ENCODE results near the gene PRSS23. TPM values are rescaled to one million over a fixed set of nuclear protein-coding genes. Genes with fewer than 3 reads are reported as not detected.

Gene PRSS23
- total RNA-seq, 1 experiment from 2014 or later: 3.8 TPM

- RAD21 ChIA-PET (ENCODE audit: low non-redundant PET in 1 of 2, low total read pairs in 2 of 2, uncharacterized antibody in 2 of 2, unreplicated experiment in 2 of 2): no interaction called here
- H3K36me3 ChIP-seq (ENCODE audit: control insufficient read depth in 1 of 2, insufficient read depth in 2 of 2, low read length in 2 of 2): no peaks in the 10 kb centered on the region
- no peaks in the 10 kb centered on the region for H4K20me1 ChIP-seq (ENCODE audit: insufficient read depth)
- H3K27ac ChIP-seq (ENCODE audit: low read depth, low read length): no peak overlapping the region
- intact Hi-C loops (cut with micrococcal nuclease): no loop called here
- peaks cover 4 to 7% of the 10 kb centered on the region in 2 experiments; a peak in 2 of 4 replicates for H3K4me1 ChIP-seq (ENCODE audit: control insufficient read depth in 1 of 2, insufficient read depth in 2 of 2, low read length in 2 of 2)
- H3K9me2 ChIP-seq (ENCODE audit: insufficient read depth): no peaks in the 10 kb centered on the region
- CTCF ChIA-PET: no interaction called here
- no peak overlapping the region for H3K9ac ChIP-seq (ENCODE audit: low read length)
- H2AFZ ChIP-seq (ENCODE audit: low read depth, low read length, poor library complexity, severe bottlenecking): no peak overlapping the region
- BruUV-seq (replicated peaks): no TSS peak
- TF ChIP-seq ATF3 (IDR thresholded peaks at IDR 0.05) (no peak), CEBPB (IDR thresholded peaks at IDR 0.05; ENCODE audit: low read depth) (no peak), FOSL1 (IDR thresholded peaks at IDR 0.05; ENCODE audit: low read depth) (no peak), CBX3 (IDR thresholded peaks at IDR 0.05; ENCODE audit: low read depth) (no peak), SP1 (IDR thresholded peaks at IDR 0.05; ENCODE audit: low read depth) (no peak), EGR1 (IDR thresholded peaks at IDR 0.05; ENCODE audit: low read depth) (no peak), SIN3A (IDR thresholded peaks at IDR 0.05; ENCODE audit: low read depth) (no peak)
- no peak for DNase-seq (ENCODE audit: low read depth, low spot score)
- H3K79me2 ChIP-seq (ENCODE audit: insufficient read depth, low read length): no peaks in the 10 kb centered on the region
- no peaks in the 10 kb centered on the region for H3K27me3 ChIP-seq (ENCODE audit: insufficient read depth, low read length)
- no peak for ATAC-seq
- H3K9me3 ChIP-seq (ENCODE audit: control insufficient read depth in 1 of 2, insufficient read depth in 1 of 2, low read depth in 1 of 2, low read length in 2 of 2): no peaks in the 10 kb centered on the region
- no peak overlapping the region for H3K4me3 ChIP-seq (replicated peaks in 1 of 2; ENCODE audit: low read depth in 1 of 2, low read length in 2 of 2)
- POLR2A ChIA-PET: no interaction called here
- no peak overlapping the region for H3K4me2 ChIP-seq (ENCODE audit: low read length)
Observed at GRCh38 chr11:86785576-86785975, 14.8 kb upstream of the PRSS23 start.

GRCh38 chr11:86787018-86787536 is 13.3 kb upstream of the PRSS23 start:
- H3K36me3 ChIP-seq (ENCODE audit: control insufficient read depth in 1 of 2, insufficient read depth in 2 of 2, low read length in 2 of 2): no peaks in the 10 kb centered on the region
- ATAC-seq (no peak), DNase-seq (ENCODE audit: low read depth, low spot score) (no peak)
- H2AFZ ChIP-seq (ENCODE audit: low read depth, low read length, poor library complexity, severe bottlenecking): no peak overlapping the region
- H3K27ac ChIP-seq (ENCODE audit: low read depth, low read length): no peak overlapping the region
- RAD21 ChIA-PET (ENCODE audit: low non-redundant PET in 1 of 2, low total read pairs in 2 of 2, uncharacterized antibody in 2 of 2, unreplicated experiment in 2 of 2): no interaction called here
- POLR2A ChIA-PET: interaction anchor here (0.6 kb wide), 1 partner anchor 12 kb away, joined by 3 read pairs; no protein-coding TSS in a partner anchor
- H3K4me3 ChIP-seq (replicated peaks in 1 of 2; ENCODE audit: low read depth in 1 of 2, low read length in 2 of 2): no peak overlapping the region
- peaks cover 7 to 8% of the 10 kb centered on the region in 2 experiments; a peak in 2 of 4 replicates for H3K4me1 ChIP-seq (ENCODE audit: control insufficient read depth in 1 of 2, insufficient read depth in 2 of 2, low read length in 2 of 2)
- no peaks in the 10 kb centered on the region for H3K79me2 ChIP-seq (ENCODE audit: insufficient read depth, low read length)
- no peak overlapping the region for H3K9ac ChIP-seq (ENCODE audit: low read length)
- H3K9me2 ChIP-seq (ENCODE audit: insufficient read depth): no peaks in the 10 kb centered on the region
- H3K4me2 ChIP-seq (ENCODE audit: low read length): no peak overlapping the region
- no peak for TF ChIP-seq FOSL1 (IDR thresholded peaks at IDR 0.05; ENCODE audit: low read depth)
- no peak for TF ChIP-seq POLR2AphosphoS5 (IDR thresholded peaks at IDR 0.05; ENCODE audit: low read depth, low read length)
- TF ChIP-seq ZBTB33 (IDR thresholded peaks at IDR 0.05; ENCODE audit: extremely low read depth, insufficient replicate concordance, low read length): no peak
- TF ChIP-seq EZH2phosphoT487 (IDR thresholded peaks at IDR 0.05; ENCODE audit: borderline replicate concordance): no peak
- no peak for TF ChIP-seq CTCF (IDR thresholded peaks at IDR 0.05 in 2 of 3, conservative IDR thresholded peaks at IDR 0.05 in 1 of 3; ENCODE audit: borderline replicate concordance in 1 of 3, insufficient read depth in 1 of 3, low read depth in 2 of 3, low read length in 2 of 3)
- no peak for TF ChIP-seq SP1 (IDR thresholded peaks at IDR 0.05; ENCODE audit: low read depth)
- TF ChIP-seq SIN3A (IDR thresholded peaks at IDR 0.05; ENCODE audit: low read depth): no peak
- TF ChIP-seq SRF (IDR thresholded peaks at IDR 0.05; ENCODE audit: low read depth): no peak
- BruUV-seq (replicated peaks): no TSS peak
- CTCF ChIA-PET: no interaction called here
- H4K20me1 ChIP-seq (ENCODE audit: insufficient read depth): no peaks in the 10 kb centered on the region
- H3K27me3 ChIP-seq (ENCODE audit: insufficient read depth, low read length): no peaks in the 10 kb centered on the region
- intact Hi-C loops (cut with micrococcal nuclease): no loop called here
- H3K9me3 ChIP-seq (ENCODE audit: control insufficient read depth in 1 of 2, insufficient read depth in 1 of 2, low read depth in 1 of 2, low read length in 2 of 2): no peaks in the 10 kb centered on the region
